Activated T-helper 17 cell treated with anti-CD3 and anti-CD28 coated beads, Interleukin-2, amount 50 U/mL, for 72 hours (primary cell): ENCODE results near the gene SLC5A3. TPM values are rescaled to one million over a fixed set of nuclear protein-coding genes. Genes with fewer than 3 reads are reported as not detected.

ENCODE experiments used
- ATAC-seq: fragments of 150-1000 bp; cut with Tn5 transposase; replicated peaks from 2 replicates; pipeline ENCODE4 v1.10.0; 2021; ENCODE audit warnings: mild to moderate bottlenecking, moderate library complexity
- H3K27ac Mint-ChIP-seq: one replicate; pipeline ENCODE4 v1.8.0; 2022; ENCODE audit warnings: mixed read lengths
- H3K27me3 Mint-ChIP-seq: one replicate; pipeline ENCODE4 v1.8.0; 2022; ENCODE audit warnings: mixed read lengths
- H3K36me3 Mint-ChIP-seq: one replicate; pipeline ENCODE4 v1.8.0; 2022; ENCODE audit warnings: low read depth, mild to moderate bottlenecking, mixed read lengths
- H3K4me1 Mint-ChIP-seq: one replicate; pipeline ENCODE4 v1.8.0; 2022; ENCODE audit warnings: mixed read lengths
- H3K4me3 Mint-ChIP-seq: one replicate; pipeline ENCODE4 v1.8.0; 2022; ENCODE audit warnings: mild to moderate bottlenecking, mixed read lengths
- H3K9me3 Mint-ChIP-seq: one replicate; pipeline ENCODE4 v1.8.0; 2022; ENCODE audit warnings: mixed read lengths
- total RNA-seq, 2 donors: library from RNA; stranded (reverse); gene quantifications; one replicate each; pipeline ENCODE4 v1.2.3, GENCODE V29; 2022

SLC5A3 gene
- total RNA-seq, 2 donors from 2014 or later: 35.5 to 72.2 TPM

GRCh38 chr21:34077888-34078287 is 4.5 kb downstream of the SLC5A3 start:
- no peak for ATAC-seq
- no peaks in the 10 kb centered on the region for H3K9me3 Mint-ChIP-seq

GRCh38 chr21:34078915-34079314 is 5.5 kb downstream of the SLC5A3 start:
- H3K4me1 Mint-ChIP-seq: peaks cover 86% of the 10 kb centered on the region
- H3K4me3 Mint-ChIP-seq: peak overlapping the region; percentile 98
- H3K27me3 Mint-ChIP-seq: no peaks in the 10 kb centered on the region
- peak overlapping the region; percentile 96 for H3K27ac Mint-ChIP-seq
- peak; percentile 19 for ATAC-seq
- no peaks in the 10 kb centered on the region for H3K9me3 Mint-ChIP-seq
- no peaks in the 10 kb centered on the region for H3K36me3 Mint-ChIP-seq

More at GRCh38 chr21:34077888-34078287, 4.5 kb downstream of the SLC5A3 start:
- no peaks in the 10 kb centered on the region for H3K36me3 Mint-ChIP-seq
- peak overlapping the region; percentile 98 for H3K4me3 Mint-ChIP-seq
- H3K27me3 Mint-ChIP-seq: no peaks in the 10 kb centered on the region
- peaks cover 77% of the 10 kb centered on the region for H3K4me1 Mint-ChIP-seq
- peak overlapping the region; percentile 96 for H3K27ac Mint-ChIP-seq

- no peaks in the 10 kb centered on the region for H3K36me3 Mint-ChIP-seq
- H3K4me1 Mint-ChIP-seq: peaks cover 83% of the 10 kb centered on the region
- H3K4me3 Mint-ChIP-seq: peak overlapping the region; percentile 98
- ATAC-seq: no peak
- no peaks in the 10 kb centered on the region for H3K9me3 Mint-ChIP-seq
- H3K27ac Mint-ChIP-seq: peak overlapping the region; percentile 74
- no peaks in the 10 kb centered on the region for H3K27me3 Mint-ChIP-seq
Measured at GRCh38 chr21:34080710-34081109, 7.3 kb downstream of the SLC5A3 start.

GRCh38 chr21:34082769-34083168 is 9.4 kb downstream of the SLC5A3 start:
- no peaks in the 10 kb centered on the region for H3K9me3 Mint-ChIP-seq
- no peaks in the 10 kb centered on the region for H3K36me3 Mint-ChIP-seq
- peak overlapping the region; percentile 37 for H3K27ac Mint-ChIP-seq
- no peaks in the 10 kb centered on the region for H3K27me3 Mint-ChIP-seq
- peaks cover 65% of the 10 kb centered on the region for H3K4me1 Mint-ChIP-seq
- no peak for ATAC-seq
- peak overlapping the region; percentile 55 for H3K4me3 Mint-ChIP-seq

- Mint-ChIP-seq H3K27ac (peak overlapping the region; percentile 37), H3K4me3 (peak overlapping the region; percentile 55), H3K9me3 (no peaks in the 10 kb centered on the region), H3K27me3 (no peaks in the 10 kb centered on the region), H3K4me1 (peaks cover 59% of the 10 kb centered on the region), H3K36me3 (no peaks in the 10 kb centered on the region)
- peak; percentile 57 for ATAC-seq
Measured at GRCh38 chr21:34083357-34083756, 10.0 kb downstream of the SLC5A3 start.

GRCh38 chr21:34085129-34085528 is 11.8 kb downstream of the SLC5A3 start:
- Mint-ChIP-seq H3K9me3 (no peaks in the 10 kb centered on the region), H3K27ac (peak overlapping the region; percentile 44), H3K4me3 (peak overlapping the region; percentile 42), H3K27me3 (no peaks in the 10 kb centered on the region), H3K36me3 (peaks cover 13% of the 10 kb centered on the region), H3K4me1 (peaks cover 49% of the 10 kb centered on the region)
- peak; percentile 48 for ATAC-seq

- Mint-ChIP-seq H3K36me3 (peaks cover 23% of the 10 kb centered on the region), H3K9me3 (no peaks in the 10 kb centered on the region), H3K4me3 (no peak overlapping the region), H3K27me3 (no peaks in the 10 kb centered on the region), H3K4me1 (peaks cover 31% of the 10 kb centered on the region), H3K27ac (no peak overlapping the region)
- ATAC-seq: no peak
Measured at GRCh38 chr21:34086887-34087306, 13.5 kb downstream of the SLC5A3 start.

- no peak overlapping the region for H3K27ac Mint-ChIP-seq
- H3K27me3 Mint-ChIP-seq: no peaks in the 10 kb centered on the region
- H3K9me3 Mint-ChIP-seq: no peaks in the 10 kb centered on the region
- peak overlapping the region; percentile 14 for H3K4me3 Mint-ChIP-seq
- H3K4me1 Mint-ChIP-seq: peaks cover 14% of the 10 kb centered on the region
- ATAC-seq: no peak
- peaks cover 41% of the 10 kb centered on the region for H3K36me3 Mint-ChIP-seq
Measured at GRCh38 chr21:34088752-34089151, 15.4 kb downstream of the SLC5A3 start.

- Mint-ChIP-seq H3K9me3 (no peaks in the 10 kb centered on the region), H3K27ac (no peak overlapping the region), H3K4me3 (no peak overlapping the region), H3K36me3 (peaks cover 63% of the 10 kb centered on the region), H3K4me1 (peaks cover 14% of the 10 kb centered on the region), H3K27me3 (no peaks in the 10 kb centered on the region)
- ATAC-seq: no peak
Measured at GRCh38 chr21:34091032-34091431, 17.7 kb downstream of the SLC5A3 start.

GRCh38 chr21:34091607-34092006 is 18.2 kb downstream of the SLC5A3 start:
- no peak overlapping the region for H3K4me3 Mint-ChIP-seq
- H3K27me3 Mint-ChIP-seq: no peaks in the 10 kb centered on the region
- H3K27ac Mint-ChIP-seq: no peak overlapping the region
- H3K36me3 Mint-ChIP-seq: peaks cover 69% of the 10 kb centered on the region
- peaks cover 14% of the 10 kb centered on the region for H3K4me1 Mint-ChIP-seq
- H3K9me3 Mint-ChIP-seq: no peaks in the 10 kb centered on the region
- ATAC-seq: no peak

GRCh38 chr21:34092262-34092921 is 19.0 kb downstream of the SLC5A3 start:
- no peak overlapping the region for H3K4me3 Mint-ChIP-seq
- peaks cover 18% of the 10 kb centered on the region for H3K4me1 Mint-ChIP-seq
- H3K27ac Mint-ChIP-seq: no peak overlapping the region
- peaks cover 77% of the 10 kb centered on the region for H3K36me3 Mint-ChIP-seq
- no peak for ATAC-seq
- H3K9me3 Mint-ChIP-seq: no peaks in the 10 kb centered on the region
- H3K27me3 Mint-ChIP-seq: no peaks in the 10 kb centered on the region

- Mint-ChIP-seq H3K9me3 (no peaks in the 10 kb centered on the region), H3K27me3 (no peaks in the 10 kb centered on the region), H3K36me3 (peaks cover 84% of the 10 kb centered on the region), H3K4me3 (no peak overlapping the region), H3K27ac (no peak overlapping the region), H3K4me1 (peaks cover 19% of the 10 kb centered on the region)
- ATAC-seq: no peak
Measured at GRCh38 chr21:34093083-34093482, 19.7 kb downstream of the SLC5A3 start.

- H3K27me3 Mint-ChIP-seq: no peaks in the 10 kb centered on the region
- peaks cover 91% of the 10 kb centered on the region for H3K36me3 Mint-ChIP-seq
- H3K9me3 Mint-ChIP-seq: no peaks in the 10 kb centered on the region
- peaks cover 26% of the 10 kb centered on the region for H3K4me1 Mint-ChIP-seq
- no peak overlapping the region for H3K4me3 Mint-ChIP-seq
- ATAC-seq: no peak
- no peak overlapping the region for H3K27ac Mint-ChIP-seq
Measured at GRCh38 chr21:34094949-34095348, 21.6 kb downstream of the SLC5A3 start.

- peaks cover 44% of the 10 kb centered on the region for H3K4me1 Mint-ChIP-seq
- H3K27ac Mint-ChIP-seq: no peak overlapping the region
- H3K36me3 Mint-ChIP-seq: peaks cover 100% of the 10 kb centered on the region
Measured at GRCh38 chr21:34097442-34097841, 24.1 kb downstream of the SLC5A3 start.

GRCh38 chr21:34100337-34100736 is 27.0 kb downstream of the SLC5A3 start:
- H3K4me1 Mint-ChIP-seq: peaks cover 58% of the 10 kb centered on the region
- peaks cover 97% of the 10 kb centered on the region for H3K36me3 Mint-ChIP-seq
- no peaks in the 10 kb centered on the region for H3K9me3 Mint-ChIP-seq
- no peaks in the 10 kb centered on the region for H3K27me3 Mint-ChIP-seq
- H3K4me3 Mint-ChIP-seq: peak overlapping the region; percentile 22
- H3K27ac Mint-ChIP-seq: peak overlapping the region; percentile 55
- no peak for ATAC-seq

More at GRCh38 chr21:34097442-34097841, 24.1 kb downstream of the SLC5A3 start:
- ATAC-seq: no peak
- Mint-ChIP-seq H3K9me3 (no peaks in the 10 kb centered on the region), H3K4me3 (no peak overlapping the region), H3K27me3 (no peaks in the 10 kb centered on the region)
